Body of pancreas (tissue), 4 donors: ENCODE data around the gene CAMSAP1. TPM values are rescaled to one million over a fixed set of nuclear protein-coding genes. Genes with fewer than 3 reads are reported as not detected.
A peak's percentile ranks its signal among the peaks of the same experiment; 100 is the strongest.

Experiments
- ATAC-seq: fragments of 150-250 bp; one replicate; pipeline ENCODE4 v1.9.1; 2016
- DNase-seq, 4 donors: peaks; one replicate each; pipeline ENCODE4 v3.0.0-alpha.2; 2019
- H3K27ac ChIP-seq, 4 donors: fragments of 200-600 bp; sonication (generic); 1 replicate in 3 of 4; 2 replicates in 1 of 4; pipeline versions ENCODE4 v1.5.1 to v1.6.1; 2016 to 2019; ENCODE audit warnings: mild to moderate bottlenecking in 1 of 4, mixed read lengths in 1 of 4, moderate library complexity in 1 of 4
- H3K27me3 ChIP-seq, 2 donors: fragments of 200-600 bp; sonication (generic); one replicate each; pipeline ENCODE4 v1.6.0; 2016; ENCODE audit warnings: mild to moderate bottlenecking in 1 of 2
- H3K36me3 ChIP-seq, 2 donors: fragments of 200-600 bp; sonication (generic); replicated peaks in 1 of 2; 2 replicates each; pipeline ENCODE4 v1.5.1; 2016; ENCODE audit warnings: low read depth in 2 of 2; ENCODE audit not compliant: insufficient read depth in 1 of 2
- H3K4me1 ChIP-seq: fragments of 200-600 bp; sonication (generic); one replicate; pipeline ENCODE4 v1.6.0; 2016
- H3K4me3 ChIP-seq, 2 donors: fragments of 200-600 bp; sonication (generic); 1 replicate in 1 of 2; 2 replicates in 1 of 2; pipeline ENCODE4 v1.5.1; 2016 to 2019
- H3K9me3 ChIP-seq, 3 donors: fragments of 200-600 bp; sonication (generic); 1 replicate in 2 of 3; 2 replicates in 1 of 3; pipeline ENCODE4 v1.5.1; 2016
- CTCF ChIP-seq, 7 experiments: fragments of 450-650 bp in 4 of 7; fragments of 200-600 bp in 3 of 7; sonication (generic) in 3 of 7; IDR thresholded peaks; one replicate each; pipeline ENCODE4 v1.5.1; 2016 to 2019; ENCODE audit warnings: antibody characterized with exemption in 7 of 7
- POLR2A ChIP-seq, 3 donors: fragments of 450-650 bp; IDR thresholded peaks; one replicate each; pipeline ENCODE4 v1.6.1; 2016; ENCODE audit warnings: antibody characterized with exemption in 3 of 3, mild to moderate bottlenecking in 2 of 3
- WGBS, 2 donors: methylation state at CpG; one replicate each; pipeline ENCODE4 v1.1.5; 2017; 5-methylcytosine and 5-hydroxymethylcytosine counted together
- intact Hi-C: fragments of 100-400 bp; cut with DNase I; formaldehyde crosslinking; loops from one replicate; pipeline ENCODE4 v1.15.1; 2023
- total RNA-seq, 2 donors: library from RNA; depleted of rRNA; stranded (reverse); fragments of >200 nt; gene quantifications; one replicate each; pipeline ENCODE4 v1.1.0, GENCODE V29; 2016

The CAMSAP1 gene
- 10 to 100 TPM; 14.8 to 30.3 TPM for total RNA-seq

- Histone ChIP-seq H3K27me3 (no peaks in the 10 kb centered on the region), H3K4me1 (peaks cover 42% of the 10 kb centered on the region), H3K27ac (peak within 1 kb of the TSS; percentile 30 to 84 (median 64)), H3K4me3 (peak within 1 kb of the TSS; percentile 59 to 84), H3K9me3 (no peaks in the 10 kb centered on the region), H3K36me3 (no peaks in the 10 kb centered on the region)
- 1% methylated on average over 68 of the region's 91 CpGs; no CpG with 5 or more reads in 1 of the 2 donors for WGBS, 2 donors
- ATAC-seq (peak; percentile 93), DNase-seq (peak; percentile 93 to 96 (median 94))
- TF ChIP-seq CTCF (IDR thresholded peaks at IDR 0.05) (no peak), POLR2A (IDR thresholded peaks at IDR 0.05) (peak in 2 of 3 donors; percentile 55 to 64)
- intact Hi-C loops, result no loop called here
Observed at GRCh38 chr9:135907431-135908092, at the start of gene CAMSAP1. Gene CAMSAP1 (minus strand): TSS chr9:135907546. CDS start chr9:135907159, 387 bp downstream.

- intact Hi-C loops, result no loop called here
Observed at GRCh38 chr9:135956802-135957174, 49.4 kb upstream of the CAMSAP1 start.

GRCh38 chr9:135955934-135956801 lies 48.8 kb upstream of the CAMSAP1 start:
- Histone ChIP-seq H3K4me3 (no peak overlapping the region), H3K27me3 (no peaks in the 10 kb centered on the region), H3K36me3 (peaks cover 0 to 7% of the 10 kb centered on the region in 2 donors), H3K27ac (no peak overlapping the region), H3K4me1 (peaks cover 17% of the 10 kb centered on the region), H3K9me3 (no peaks in the 10 kb centered on the region)
- ATAC-seq, result no peak
- no peak for DNase-seq
- TF ChIP-seq POLR2A (IDR thresholded peaks at IDR 0.05) (no peak), CTCF (IDR thresholded peaks at IDR 0.05) (no peak)
- 88 to 90% methylated on average over 19 to 32 of the region's 32 CpGs for WGBS, 2 donors
- intact Hi-C loops, result no loop called here

More at GRCh38 chr9:135956802-135957174, 49.4 kb upstream of the CAMSAP1 start:
- DNase-seq, result no peak
- Histone ChIP-seq H3K27me3 (no peaks in the 10 kb centered on the region), H3K4me3 (no peak overlapping the region), H3K27ac (no peak overlapping the region), H3K36me3 (peaks cover 0 to 7% of the 10 kb centered on the region in 2 donors), H3K9me3 (no peaks in the 10 kb centered on the region), H3K4me1 (peaks cover 22% of the 10 kb centered on the region)
- ATAC-seq, result no peak
- TF ChIP-seq CTCF (IDR thresholded peaks at IDR 0.05), result no peak
- 85 to 87% methylated on average over 8 of the region's 8 CpGs for WGBS, 2 donors

GRCh38 chr9:135952664-135953206 lies 45.4 kb upstream of the CAMSAP1 start:
- DNase-seq (no peak), ATAC-seq (no peak)
- 92% methylated on average over 22 of the region's 22 CpGs for WGBS, 2 donors
- no peaks in the 10 kb centered on the region for H3K4me1 ChIP-seq
- H3K4me3 ChIP-seq, result no peak overlapping the region
- H3K27ac ChIP-seq, result no peak overlapping the region
- H3K27me3 ChIP-seq, result no peaks in the 10 kb centered on the region
- intact Hi-C loops, result no loop called here
- TF ChIP-seq POLR2A (IDR thresholded peaks at IDR 0.05) (no peak), CTCF (IDR thresholded peaks at IDR 0.05) (no peak)
- no peaks in the 10 kb centered on the region for H3K9me3 ChIP-seq
- H3K36me3 ChIP-seq, result peaks cover 0 to 8% of the 10 kb centered on the region in 2 donors
